ENCODE results near the gene HOMER2.

HOMER2 gene

DNA sequence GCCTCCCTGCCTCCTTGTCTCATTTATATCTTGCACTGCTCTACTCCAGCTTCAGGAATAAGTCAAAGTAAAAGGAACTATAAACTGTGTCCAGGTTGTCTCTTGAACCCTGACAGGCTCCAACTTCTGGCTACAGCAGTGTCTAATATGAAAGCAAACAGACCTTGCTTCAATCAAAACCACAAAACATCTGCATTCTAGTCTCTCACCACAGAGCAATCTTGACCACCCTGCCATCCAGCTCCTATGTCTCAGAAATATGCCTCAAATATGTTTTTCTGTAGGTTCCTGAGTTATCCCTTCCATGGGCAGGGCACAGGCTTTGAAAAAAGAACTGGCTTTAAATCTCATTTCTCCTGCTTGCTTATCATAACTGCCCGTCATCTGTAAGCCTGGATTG, 20.5 kb upstream of the HOMER2 start:
- DNase-seq (ENCODE audit: low read depth): no peak
- TF ChIP-seq, protein P1, sequence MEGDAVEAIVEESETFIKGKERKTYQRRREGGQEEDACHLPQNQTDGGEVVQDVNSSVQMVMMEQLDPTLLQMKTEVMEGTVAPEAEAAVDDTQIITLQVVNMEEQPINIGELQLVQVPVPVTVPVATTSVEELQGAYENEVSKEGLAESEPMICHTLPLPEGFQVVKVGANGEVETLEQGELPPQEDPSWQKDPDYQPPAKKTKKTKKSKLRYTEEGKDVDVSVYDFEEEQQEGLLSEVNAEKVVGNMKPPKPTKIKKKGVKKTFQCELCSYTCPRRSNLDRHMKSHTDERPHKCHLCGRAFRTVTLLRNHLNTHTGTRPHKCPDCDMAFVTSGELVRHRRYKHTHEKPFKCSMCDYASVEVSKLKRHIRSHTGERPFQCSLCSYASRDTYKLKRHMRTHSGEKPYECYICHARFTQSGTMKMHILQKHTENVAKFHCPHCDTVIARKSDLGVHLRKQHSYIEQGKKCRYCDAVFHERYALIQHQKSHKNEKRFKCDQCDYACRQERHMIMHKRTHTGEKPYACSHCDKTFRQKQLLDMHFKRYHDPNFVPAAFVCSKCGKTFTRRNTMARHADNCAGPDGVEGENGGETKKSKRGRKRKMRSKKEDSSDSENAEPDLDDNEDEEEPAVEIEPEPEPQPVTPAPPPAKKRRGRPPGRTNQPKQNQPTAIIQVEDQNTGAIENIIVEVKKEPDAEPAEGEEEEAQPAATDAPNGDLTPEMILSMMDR (conservative IDR thresholded peaks at IDR 0.05; ENCODE audit: low read depth, low read length): no peak
- no peak overlapping the region for H3K4me3 ChIP-seq (ENCODE audit: low read depth, low read length)

DNA sequence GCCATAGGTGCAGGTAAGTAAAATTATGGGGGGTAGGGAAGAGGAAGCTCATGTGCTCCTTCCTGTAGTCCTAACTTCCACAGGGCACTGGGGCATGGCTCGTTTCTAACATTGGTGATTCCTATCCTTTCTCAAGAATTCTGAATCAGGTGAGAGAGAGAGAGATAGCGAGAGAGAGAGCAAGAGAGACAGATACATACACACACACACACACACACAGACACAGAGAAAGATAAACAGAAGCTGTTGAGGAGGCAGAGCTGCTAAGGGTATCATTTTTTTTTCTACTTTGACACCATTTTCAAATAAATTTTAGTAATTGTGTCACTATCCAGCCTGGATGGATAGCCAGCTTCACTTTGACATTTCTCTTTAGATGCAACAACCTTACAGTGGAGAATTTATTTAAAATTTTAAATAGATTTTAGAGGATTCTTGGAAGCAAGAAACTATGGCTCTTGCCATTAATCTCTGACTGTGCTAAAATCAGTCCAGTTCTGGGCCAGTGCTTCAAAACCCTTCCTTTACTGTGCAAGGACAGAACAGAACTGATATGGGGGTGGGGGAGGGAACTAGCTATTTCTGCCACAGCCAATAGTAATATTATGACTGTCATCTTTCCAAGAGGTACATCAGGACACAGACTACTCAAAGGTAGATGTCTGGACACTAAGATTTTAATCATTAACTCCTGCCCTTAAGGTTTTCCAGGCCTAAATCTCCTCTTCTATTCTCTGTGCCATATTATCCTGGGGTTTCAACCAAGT, 18.9 kb upstream of the HOMER2 start:
- H3K4me3 ChIP-seq (ENCODE audit: low read depth, low read length): no peak overlapping the region
- DNase-seq (ENCODE audit: low read depth): no peak
- TF ChIP-seq, protein P1 (conservative IDR thresholded peaks at IDR 0.05; ENCODE audit: low read depth, low read length): no peak

DNA sequence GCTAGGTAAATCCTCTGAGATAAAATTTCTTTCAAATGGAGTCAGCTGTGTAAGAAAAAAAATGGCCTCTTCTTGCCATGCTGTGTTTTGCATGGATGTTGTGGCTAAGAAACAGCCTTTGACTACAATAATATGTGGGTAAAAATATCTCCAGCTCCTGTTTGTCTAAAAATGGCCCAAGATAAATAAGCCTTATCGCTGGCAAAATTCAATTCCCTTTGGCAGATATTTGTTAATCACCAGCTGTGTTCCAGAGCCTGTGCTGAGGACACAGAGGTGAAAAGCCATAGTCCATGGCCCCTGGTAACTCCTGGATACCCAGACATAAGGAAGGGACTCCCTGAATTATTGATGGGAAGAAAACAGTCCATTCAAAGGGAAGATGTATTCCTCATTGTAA, 18.2 kb upstream of the HOMER2 start:
- TF ChIP-seq, protein P1 (conservative IDR thresholded peaks at IDR 0.05; ENCODE audit: low read depth, low read length): no peak
- DNase-seq (ENCODE audit: low read depth): no peak
- H3K4me3 ChIP-seq (ENCODE audit: low read depth, low read length): no peak overlapping the region

DNA sequence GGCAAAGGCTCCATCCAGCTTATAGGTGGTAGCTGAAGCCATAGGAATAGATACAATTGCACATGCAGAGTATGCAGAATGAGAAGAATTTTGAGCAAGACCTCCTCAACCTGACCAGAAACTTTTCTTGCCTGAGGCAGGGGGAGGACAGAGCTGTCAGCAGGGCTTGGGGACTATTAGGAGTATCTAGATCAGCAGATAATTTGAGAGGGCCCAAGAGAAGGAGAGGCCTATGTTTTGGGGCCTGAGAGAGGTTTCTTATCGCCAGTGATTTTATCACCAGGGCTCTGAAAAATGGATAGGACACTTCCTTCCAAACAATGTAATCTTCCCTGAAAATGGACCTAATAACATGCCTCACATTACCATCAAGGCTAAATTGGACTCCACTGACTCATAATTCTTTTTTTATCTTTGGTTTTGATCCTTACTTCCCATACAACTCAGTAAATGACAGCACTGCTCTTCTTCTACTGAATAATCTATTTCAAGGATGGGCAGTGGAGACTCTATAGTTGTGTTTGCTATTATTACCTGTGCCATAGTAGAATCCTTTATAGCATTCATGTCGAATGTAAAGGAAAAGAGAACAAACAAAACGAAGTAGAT, 17.7 kb upstream of the HOMER2 start:
- no peak for DNase-seq (ENCODE audit: low read depth)
- no peak overlapping the region for H3K4me3 ChIP-seq (ENCODE audit: low read depth, low read length)
- TF ChIP-seq, protein P1 (conservative IDR thresholded peaks at IDR 0.05; ENCODE audit: low read depth, low read length): no peak

DNA sequence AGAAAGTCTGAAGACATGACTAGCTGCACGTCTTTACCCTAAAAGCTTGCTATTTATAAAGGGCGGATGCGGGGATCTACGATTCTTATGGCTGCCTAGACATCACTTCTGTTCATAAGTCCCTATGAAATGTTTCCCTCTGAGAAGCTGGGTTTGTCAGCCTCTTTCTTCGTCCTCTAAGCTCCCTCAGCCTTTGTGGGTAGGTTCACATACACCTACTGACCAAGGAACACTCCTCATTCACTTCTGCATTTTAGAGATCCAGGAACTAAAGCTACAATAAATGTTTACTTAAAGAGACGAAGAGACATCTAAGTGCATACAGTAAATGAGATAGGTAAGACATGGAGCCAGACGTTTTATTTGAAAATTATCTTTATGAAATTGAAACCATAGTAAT, 16.8 kb upstream of the HOMER2 start:
- TF ChIP-seq, protein P1 (conservative IDR thresholded peaks at IDR 0.05; ENCODE audit: low read depth, low read length): no peak
- no peak overlapping the region for H3K4me3 ChIP-seq (ENCODE audit: low read depth, low read length)
- no peak for DNase-seq (ENCODE audit: low read depth)

DNA sequence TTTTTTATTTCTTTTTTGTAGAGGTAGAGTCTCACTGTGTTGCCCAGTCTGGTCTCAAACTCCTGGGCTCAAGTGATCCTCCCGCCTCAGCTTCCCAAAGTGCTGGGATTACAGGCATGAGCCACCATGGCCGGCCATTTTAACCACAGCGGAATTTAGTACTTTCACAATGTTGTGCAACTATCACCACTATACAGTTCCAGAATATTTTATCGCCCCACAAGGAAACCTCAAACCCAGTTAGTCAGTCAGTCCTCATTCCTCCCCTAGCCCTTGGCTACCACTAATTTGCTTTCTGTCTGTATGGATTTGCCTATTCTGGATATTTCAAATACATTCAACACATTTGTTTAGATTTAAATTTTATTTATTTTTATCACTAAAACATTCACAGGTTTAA, 15.5 kb upstream of the HOMER2 start:
- TF ChIP-seq, protein P1 (conservative IDR thresholded peaks at IDR 0.05; ENCODE audit: low read depth, low read length): no peak
- peak; percentile 36 for DNase-seq (ENCODE audit: low read depth)
- H3K4me3 ChIP-seq (ENCODE audit: low read depth, low read length): no peak overlapping the region

DNA sequence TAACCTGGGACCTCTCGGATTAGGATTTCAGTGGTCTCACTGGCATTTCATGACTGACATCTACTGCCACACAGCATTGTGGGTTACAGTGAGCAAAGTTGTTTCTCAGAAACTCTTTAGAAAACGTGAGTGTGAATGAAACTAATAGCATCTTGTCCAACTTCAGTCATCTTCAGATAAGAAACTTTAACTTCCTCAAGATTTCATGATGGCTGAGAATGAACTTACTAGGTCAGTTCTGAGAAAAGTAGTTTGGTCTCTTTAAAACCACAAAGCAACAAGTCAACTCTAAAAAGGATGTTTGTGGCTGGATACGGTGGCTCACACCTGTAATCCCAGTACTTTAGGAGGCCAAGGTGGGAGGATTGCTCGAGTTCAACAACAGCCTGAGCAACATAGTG, 14.2 kb upstream of the HOMER2 start:
- TF ChIP-seq, protein P1 (conservative IDR thresholded peaks at IDR 0.05; ENCODE audit: low read depth, low read length): no peak
- no peak for DNase-seq (ENCODE audit: low read depth)
- H3K4me3 ChIP-seq (ENCODE audit: low read depth, low read length): no peak overlapping the region

Measured in choroid plexus epithelial cell (primary cell).